Lung (tissue), 12 donors: ENCODE results near the gene FCN1. TPM values are rescaled to one million over a fixed set of nuclear protein-coding genes. Genes with fewer than 3 reads are reported as not detected.

ENCODE experiments used
- ATAC-seq: fragments of 200-7000 bp; cut with Tn5 transposase; one replicate; pipeline ENCODE4 v1.9.1; 2020; ENCODE audit warnings: moderate number of reproducible peaks; ENCODE audit not compliant: insufficient read depth, low FRiP score
- DNase-seq, 3 donors: peaks; one replicate each; pipeline ENCODE4 v3.0.0-alpha.2; 2013 to 2017
- H3K27ac ChIP-seq, 2 donors: one replicate each; pipeline ENCODE4 v1.5.1; 2013; ENCODE audit warnings: mild to moderate bottlenecking in 2 of 2, moderate library complexity in 2 of 2, control low read depth in 1 of 2, inconsistent platforms in 1 of 2, low read depth in 1 of 2, low read length in 1 of 2
- H3K27me3 ChIP-seq, 3 donors: one replicate each; pipeline ENCODE4 v1.5.1; 2013; ENCODE audit warnings: low read length in 2 of 3; ENCODE audit not compliant: control insufficient read depth in 3 of 3, insufficient read depth in 3 of 3
- H3K36me3 ChIP-seq, 4 donors: one replicate each; pipeline ENCODE4 v1.5.1; 2013; ENCODE audit warnings: low read length in 4 of 4, mild to moderate bottlenecking in 1 of 4, moderate library complexity in 1 of 4; ENCODE audit not compliant: control insufficient read depth in 4 of 4, insufficient read depth in 4 of 4
- H3K4me1 ChIP-seq, 5 donors: one replicate each; pipeline ENCODE4 v1.5.1; 2013; ENCODE audit warnings: low read length in 5 of 5, mild to moderate bottlenecking in 2 of 5, moderate library complexity in 1 of 5; ENCODE audit not compliant: control insufficient read depth in 5 of 5, insufficient read depth in 5 of 5
- H3K4me3 ChIP-seq: one replicate; pipeline ENCODE4 v1.5.1; 2013; ENCODE audit warnings: mild to moderate bottlenecking, control low read depth, moderate library complexity
- H3K9ac ChIP-seq, 2 donors: one replicate each; pipeline ENCODE4 v1.5.1; 2013; ENCODE audit warnings: low read length in 2 of 2, control low read depth in 1 of 2; ENCODE audit not compliant: insufficient read depth in 1 of 2
- H3K9me3 ChIP-seq, 4 donors: one replicate each; pipeline ENCODE4 v1.5.1; 2013; ENCODE audit warnings: low read length in 3 of 4, mild to moderate bottlenecking in 1 of 4, moderate library complexity in 1 of 4; ENCODE audit not compliant: control insufficient read depth in 4 of 4, insufficient read depth in 3 of 4
- WGBS, 2 donors: extraction: QIAGEN DNeasy Blood & Tissue Kit; methylation state at CpG; one replicate each; pipeline ENCODE4 v1.1.7; 2013; 5-methylcytosine and 5-hydroxymethylcytosine counted together
- polyA plus RNA-seq, 2 donors: library from polyadenylated mRNA; stranded (reverse); fragments of 200-250 nt; gene quantifications; one replicate each; pipeline ENCODE4 v1.2.1, GENCODE V29; 2013
- total RNA-seq, 2 donors: library from RNA; depleted of rRNA in 1 of 2; stranded (reverse); fragments of >200 nt in 1 of 2; gene quantifications; one replicate each; pipeline ENCODE4 v1.2.1, GENCODE V29; 2014 to 2021
- TF ChIP-seq, protein P1 (sequence below): IDR thresholded peaks from 2 replicates; pipeline ENCODE4 v1.5.1; 2012; ENCODE audit warnings: mild to moderate bottlenecking; ENCODE audit errors: control extremely low read depth, extremely low read depth
- donor health status: control.
- donor health status: control.
- donor health status: Bipolar disorder and iron deficiency.
- donor health status: healthy.
- donor health status: DM: yes; HTN: yes; CAD: no.

Gene FCN1
- total and polyA plus RNA-seq, 4 donors = 18.7 to 149 (median 48.2) TPM

DNA sequence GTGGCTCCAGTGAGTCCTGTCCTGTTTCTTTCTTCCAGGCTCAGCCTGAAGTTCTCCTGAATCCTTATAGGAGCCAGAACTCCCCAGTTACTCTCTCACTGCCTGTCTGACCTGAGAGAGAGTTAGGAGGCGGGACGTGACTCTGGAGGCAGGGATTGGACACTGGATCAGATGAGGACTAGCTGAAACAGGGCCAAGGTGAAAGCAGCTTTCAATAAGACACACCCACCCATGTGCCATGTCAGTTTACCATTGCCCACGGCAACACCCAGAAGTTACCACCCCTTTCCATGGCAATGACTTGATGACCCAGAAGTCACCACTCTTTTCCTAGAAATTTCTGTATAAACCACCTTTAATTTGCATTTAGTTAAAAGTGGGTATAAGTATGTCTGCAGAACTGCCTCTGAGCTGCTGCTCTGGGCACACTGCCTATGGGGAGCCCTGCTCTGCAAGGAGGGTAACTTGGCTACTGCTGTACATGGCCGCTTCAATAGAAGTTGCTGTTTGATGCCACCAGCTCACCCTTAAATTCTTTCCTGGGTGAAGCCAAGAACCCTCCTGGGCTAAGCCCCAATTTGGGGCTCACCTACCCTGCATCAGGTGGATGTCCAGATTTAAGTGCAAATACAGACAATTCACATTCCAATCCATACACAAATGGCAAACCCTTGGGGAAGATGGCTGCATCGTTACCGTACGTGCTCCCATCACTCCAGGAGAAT lies 23.4 kb downstream of the FCN1 start:
- Histone ChIP-seq H3K4me3 (no peak overlapping the region), H3K4me1 (peaks cover 0 to 26% (median 9%) of the 10 kb centered on the region in 5 donors), H3K9me3 (peaks cover 0 to 4% (median 2%) of the 10 kb centered on the region in 4 donors), H3K27me3 (no peaks in the 10 kb centered on the region), H3K27ac (no peak overlapping the region), H3K9ac (no peak overlapping the region), H3K36me3 (no peaks in the 10 kb centered on the region)
- TF ChIP-seq, protein P1, sequence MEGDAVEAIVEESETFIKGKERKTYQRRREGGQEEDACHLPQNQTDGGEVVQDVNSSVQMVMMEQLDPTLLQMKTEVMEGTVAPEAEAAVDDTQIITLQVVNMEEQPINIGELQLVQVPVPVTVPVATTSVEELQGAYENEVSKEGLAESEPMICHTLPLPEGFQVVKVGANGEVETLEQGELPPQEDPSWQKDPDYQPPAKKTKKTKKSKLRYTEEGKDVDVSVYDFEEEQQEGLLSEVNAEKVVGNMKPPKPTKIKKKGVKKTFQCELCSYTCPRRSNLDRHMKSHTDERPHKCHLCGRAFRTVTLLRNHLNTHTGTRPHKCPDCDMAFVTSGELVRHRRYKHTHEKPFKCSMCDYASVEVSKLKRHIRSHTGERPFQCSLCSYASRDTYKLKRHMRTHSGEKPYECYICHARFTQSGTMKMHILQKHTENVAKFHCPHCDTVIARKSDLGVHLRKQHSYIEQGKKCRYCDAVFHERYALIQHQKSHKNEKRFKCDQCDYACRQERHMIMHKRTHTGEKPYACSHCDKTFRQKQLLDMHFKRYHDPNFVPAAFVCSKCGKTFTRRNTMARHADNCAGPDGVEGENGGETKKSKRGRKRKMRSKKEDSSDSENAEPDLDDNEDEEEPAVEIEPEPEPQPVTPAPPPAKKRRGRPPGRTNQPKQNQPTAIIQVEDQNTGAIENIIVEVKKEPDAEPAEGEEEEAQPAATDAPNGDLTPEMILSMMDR = no peak
- ATAC-seq (no peak), DNase-seq (no peak)
- WGBS, 2 donors = 95% methylated on average over 7 of the region's 7 CpGs

DNA sequence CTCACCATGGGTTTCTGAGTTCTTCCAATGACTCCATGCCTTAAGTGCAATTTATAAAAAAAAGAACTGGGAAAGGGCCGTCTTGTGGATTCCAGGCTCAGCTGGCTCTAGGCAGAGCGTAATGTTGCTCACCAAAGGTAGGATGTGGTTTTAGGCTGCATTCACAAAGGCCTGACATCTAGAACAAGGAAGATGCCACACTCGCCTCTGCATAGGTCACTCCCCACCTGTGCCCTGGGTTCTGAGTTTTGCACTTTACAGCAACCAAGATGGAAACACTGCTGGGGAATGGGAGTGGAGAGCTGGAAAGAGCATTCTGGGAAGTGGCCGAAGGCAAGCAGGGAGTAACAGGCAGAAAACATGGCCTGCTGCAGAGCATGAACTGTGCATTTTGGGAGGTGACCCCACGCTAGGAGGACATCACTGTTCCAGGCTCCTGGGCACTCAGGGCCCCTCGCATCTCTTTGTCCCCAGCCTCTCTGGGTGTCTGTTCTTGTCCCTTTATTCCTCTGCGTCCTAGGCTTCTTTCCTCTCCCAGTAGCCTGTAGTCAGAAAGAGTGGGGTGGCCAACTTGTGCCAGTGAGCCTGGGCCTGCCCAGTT lies 24.8 kb downstream of the FCN1 start:
- ATAC-seq (no peak), DNase-seq (no peak)
- H3K9me3 ChIP-seq = peaks cover 0 to 4% (median 0%) of the 10 kb centered on the region in 4 donors
- TF ChIP-seq, protein P1 = no peak
- H3K4me1 ChIP-seq = peaks cover 0 to 26% (median 9%) of the 10 kb centered on the region in 5 donors
- no peak overlapping the region for H3K9ac ChIP-seq
- WGBS, 2 donors = 92% methylated on average over 7 of the region's 7 CpGs
- H3K4me3 ChIP-seq = no peak overlapping the region
- H3K36me3 ChIP-seq = no peaks in the 10 kb centered on the region
- H3K27ac ChIP-seq = no peak overlapping the region
- no peaks in the 10 kb centered on the region for H3K27me3 ChIP-seq

DNA sequence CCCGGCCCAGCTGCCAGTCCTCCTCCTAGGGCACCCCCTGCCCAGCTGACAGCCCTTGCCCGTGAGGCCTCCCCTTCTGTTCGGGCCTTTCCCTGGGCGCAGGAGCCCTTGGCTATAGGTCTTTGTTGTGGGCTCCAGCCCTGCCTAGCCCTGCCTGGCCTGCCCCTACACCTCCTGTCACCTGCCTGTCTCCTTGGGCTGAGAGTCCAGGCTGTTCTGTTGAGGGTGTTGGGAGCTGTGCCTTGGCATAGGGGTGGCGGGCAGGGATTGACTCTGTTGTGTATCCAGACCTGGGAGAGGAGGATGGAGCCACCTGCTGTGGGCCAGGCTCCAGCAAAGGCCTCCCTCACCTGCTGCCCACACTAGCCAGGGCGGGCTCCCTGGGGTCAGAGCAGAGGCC lies 25.5 kb downstream of the FCN1 start:
- WGBS, 2 donors = 89 to 94% methylated on average over 6 of the region's 6 CpGs
- Histone ChIP-seq H3K27ac (no peak overlapping the region), H3K9ac (no peak overlapping the region), H3K27me3 (no peaks in the 10 kb centered on the region), H3K4me1 (peaks cover 0 to 22% (median 5%) of the 10 kb centered on the region in 5 donors), H3K36me3 (no peaks in the 10 kb centered on the region), H3K4me3 (no peak overlapping the region), H3K9me3 (peaks cover 0 to 4% (median 0%) of the 10 kb centered on the region in 4 donors)
- ATAC-seq (no peak), DNase-seq (no peak)
- TF ChIP-seq, protein P1 = no peak
